ENCODE data around the gene KCTD6.

KCTD6 gene

DNA sequence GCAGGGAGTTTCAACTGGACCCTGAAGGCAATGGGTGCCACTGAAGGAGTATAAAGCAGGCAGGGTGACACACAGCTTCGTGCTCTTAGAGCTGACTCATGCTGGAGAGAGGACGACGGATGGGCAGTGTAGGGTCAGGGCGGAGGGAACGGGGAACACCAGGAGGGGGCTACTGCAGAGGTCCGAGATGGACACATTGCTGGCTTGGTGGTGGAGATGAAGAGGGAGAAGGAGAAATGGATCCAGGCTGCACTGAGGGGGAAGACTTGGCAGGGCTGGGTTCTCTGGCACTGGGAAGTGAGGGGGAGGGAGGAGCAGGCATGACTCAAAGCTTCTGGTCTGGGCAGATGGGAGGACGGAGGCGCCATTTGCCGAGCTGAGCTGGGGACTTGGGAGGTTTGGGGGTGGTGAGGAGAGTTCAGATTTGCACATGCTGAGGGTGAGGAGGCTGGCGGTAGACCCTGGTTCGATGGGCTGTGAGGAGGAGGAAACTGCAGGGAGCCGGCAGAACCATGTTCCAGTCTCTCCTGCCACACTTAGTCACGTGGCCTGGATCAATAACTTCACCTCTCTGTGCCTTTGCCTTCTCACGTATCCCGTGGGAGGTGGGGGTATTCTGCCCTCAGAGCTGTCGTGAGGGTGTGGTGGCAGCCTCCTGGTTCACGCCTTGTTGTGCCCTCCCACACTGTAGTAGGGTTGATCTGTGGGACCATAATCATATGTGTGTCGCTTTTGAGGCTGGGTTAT lies 4.6 kb upstream of the KCTD6 start:
- no peak for DNase-seq

DNA sequence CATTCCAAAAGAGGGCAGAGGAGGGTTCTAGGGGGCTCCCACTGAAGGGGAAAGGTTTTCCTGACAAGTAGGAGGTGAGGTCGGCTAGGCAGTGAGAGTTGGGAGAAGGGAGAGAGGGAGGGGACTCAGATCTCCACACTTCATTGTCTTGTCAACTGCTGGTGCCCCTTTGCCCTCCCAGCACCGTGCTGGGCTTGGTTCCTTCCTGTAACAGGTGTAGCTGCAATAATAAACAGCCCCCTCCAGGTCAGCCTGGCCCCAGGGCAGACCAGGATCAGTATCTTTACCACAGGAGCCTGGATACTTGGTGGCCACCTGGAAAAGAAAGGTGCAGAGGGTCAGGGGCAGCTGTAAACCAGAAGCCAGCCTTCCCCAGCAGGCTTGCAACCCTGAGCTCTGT lies 2.9 kb upstream of the KCTD6 start:
- DNase-seq = no peak

- no peak for DNase-seq
Measured at GRCh38 chr3:58490860-58491501, 915 bp upstream of the KCTD6 start.

- peak; percentile 35 to 43 for DNase-seq
Measured at GRCh38 chr3:58492494-58492905, 604 bp downstream of the KCTD6 start.

GRCh38 chr3:58494107-58494506 lies 2.2 kb downstream of the KCTD6 start:
- no peak for DNase-seq

DNA sequence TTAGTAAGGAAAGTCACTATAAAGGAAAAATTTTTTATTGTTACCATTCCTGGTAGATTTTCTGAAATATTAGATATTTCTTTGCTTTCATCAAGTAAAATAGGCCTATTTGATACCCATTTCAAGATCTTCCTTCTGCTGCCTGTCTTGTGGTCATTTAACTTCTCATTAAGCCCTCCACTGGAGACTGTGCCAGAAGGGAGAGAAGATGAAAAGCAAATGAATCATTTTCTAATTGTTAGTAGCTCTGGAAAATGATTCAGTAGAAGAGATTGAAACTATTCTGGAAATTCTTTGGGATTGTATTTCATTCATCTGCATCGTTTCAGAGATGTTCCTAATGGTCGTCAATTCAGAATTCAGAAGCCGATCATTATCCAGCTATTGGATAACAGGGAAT lies 3.2 kb downstream of the KCTD6 start:
- no peak for DNase-seq

- DNase-seq = no peak
Measured at GRCh38 chr3:58496206-58496857, 4.4 kb downstream of the KCTD6 start.

GRCh38 chr3:58497097-58497496 lies 5.2 kb downstream of the KCTD6 start:
- no peak for DNase-seq

GRCh38 chr3:58502872-58503271 lies 11.0 kb downstream of the KCTD6 start:
- DNase-seq = no peak

- no peak for DNase-seq
Measured at GRCh38 chr3:58507356-58508078, 15.6 kb downstream of the KCTD6 start.

DNA sequence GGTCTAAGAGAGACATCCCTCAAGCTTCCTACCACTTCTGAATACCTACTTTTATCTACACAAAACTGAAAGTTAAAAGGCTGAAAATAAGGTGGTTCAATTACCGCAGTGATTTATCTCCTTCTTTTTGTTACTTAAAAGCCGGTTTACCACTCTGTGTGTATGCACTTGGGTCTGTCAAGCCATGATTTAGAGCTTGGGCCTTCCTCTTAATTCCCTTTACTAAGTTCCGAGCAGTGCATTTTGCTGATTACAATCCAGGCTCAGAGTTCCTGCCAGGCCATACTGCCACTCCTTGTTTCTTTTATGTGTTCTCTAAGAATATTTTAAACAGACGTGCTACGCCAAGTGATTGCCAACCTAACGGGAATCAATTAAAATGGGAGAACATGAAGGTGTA lies 16.5 kb downstream of the KCTD6 start:
- DNase-seq = no peak

- DNase-seq = no peak
Measured at GRCh38 chr3:58514405-58514804, 22.5 kb downstream of the KCTD6 start.

DNA sequence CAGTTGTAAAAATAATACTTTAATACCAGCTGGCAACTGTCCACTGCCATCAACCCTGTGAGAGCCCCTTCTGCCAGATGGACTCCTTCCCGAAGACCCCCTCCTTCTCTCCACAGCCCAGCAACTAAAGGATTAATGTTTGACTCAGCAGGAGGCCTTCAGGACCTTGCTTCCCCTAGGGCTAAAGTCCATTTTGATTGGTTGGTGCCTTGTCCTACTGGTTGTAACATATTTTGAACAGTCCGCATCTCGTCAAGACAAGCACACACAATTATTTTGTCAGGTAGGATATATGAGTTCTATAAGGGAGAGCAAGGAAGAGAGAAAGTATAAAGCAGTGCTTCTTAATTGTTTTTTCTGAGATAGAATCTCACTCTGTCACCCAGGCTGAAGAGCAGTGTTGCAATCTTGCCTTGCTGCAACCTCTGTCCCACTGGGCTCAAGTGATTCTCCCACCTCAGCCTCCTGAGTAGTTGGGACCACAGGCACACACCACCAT lies 26.4 kb downstream of the KCTD6 start:
- no peak for DNase-seq

DNA sequence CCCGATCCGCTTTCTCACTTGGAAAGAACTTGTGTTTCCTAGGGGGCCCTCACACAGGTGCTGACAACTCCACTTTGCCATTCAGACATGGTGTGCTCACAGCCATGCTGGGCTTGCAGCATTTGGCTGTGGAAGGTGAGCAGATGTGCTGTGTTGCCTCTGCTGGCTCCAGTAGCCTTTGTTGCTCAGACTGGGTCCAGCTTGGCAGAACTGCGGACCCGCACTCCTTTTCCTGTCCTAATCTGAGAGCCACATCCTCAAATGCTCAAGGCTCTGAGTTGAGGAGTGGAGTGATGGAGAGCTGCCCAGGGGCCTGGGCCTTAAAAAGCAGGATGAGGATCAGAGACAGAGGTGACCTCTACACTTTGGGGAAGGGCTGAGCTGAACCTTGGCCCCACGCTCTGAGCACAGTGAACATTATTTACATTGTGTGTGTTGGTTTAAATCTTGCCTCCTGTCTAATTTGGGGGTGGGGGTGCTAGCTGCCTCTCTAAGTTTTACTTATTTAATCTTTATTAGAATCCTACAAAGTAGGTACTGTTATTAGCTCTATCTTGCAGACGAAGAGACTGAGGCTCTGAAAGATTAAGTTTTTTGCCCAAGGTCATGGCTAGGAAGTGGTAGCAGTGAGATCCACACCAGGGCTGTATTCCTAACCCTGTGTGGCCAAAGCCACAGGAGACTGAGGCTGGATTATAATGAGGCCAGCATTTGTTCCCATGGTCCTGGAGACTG lies 27.9 kb downstream of the KCTD6 start:
- no peak for DNase-seq

GRCh38 chr3:58520403-58521335 lies 28.8 kb downstream of the KCTD6 start:
- no peak for DNase-seq

DNA sequence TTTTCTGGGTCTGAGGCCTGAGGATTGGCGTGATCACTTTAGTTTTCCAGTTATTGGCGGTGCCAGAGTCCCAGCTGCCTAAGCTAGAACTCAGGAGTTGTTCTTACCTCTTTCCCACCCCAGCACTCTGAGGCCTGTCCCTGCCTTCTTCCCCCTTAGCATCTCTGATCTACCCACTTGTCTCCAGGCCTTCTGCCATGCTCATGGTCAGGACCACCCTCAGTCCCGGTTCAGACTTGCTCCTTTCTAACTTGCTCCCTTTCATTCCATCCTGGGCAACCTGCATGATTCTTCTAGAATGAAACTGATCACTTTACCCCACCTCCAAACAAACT lies 29.4 kb downstream of the KCTD6 start:
- no peak for DNase-seq

GRCh38 chr3:58521917-58522631 lies 30.2 kb downstream of the KCTD6 start:
- no peak for DNase-seq

GRCh38 chr3:58522759-58523425 lies 31.0 kb downstream of the KCTD6 start:
- no peak for DNase-seq

- no peak for DNase-seq
Measured at GRCh38 chr3:58524326-58524888, 32.5 kb downstream of the KCTD6 start.

DNA sequence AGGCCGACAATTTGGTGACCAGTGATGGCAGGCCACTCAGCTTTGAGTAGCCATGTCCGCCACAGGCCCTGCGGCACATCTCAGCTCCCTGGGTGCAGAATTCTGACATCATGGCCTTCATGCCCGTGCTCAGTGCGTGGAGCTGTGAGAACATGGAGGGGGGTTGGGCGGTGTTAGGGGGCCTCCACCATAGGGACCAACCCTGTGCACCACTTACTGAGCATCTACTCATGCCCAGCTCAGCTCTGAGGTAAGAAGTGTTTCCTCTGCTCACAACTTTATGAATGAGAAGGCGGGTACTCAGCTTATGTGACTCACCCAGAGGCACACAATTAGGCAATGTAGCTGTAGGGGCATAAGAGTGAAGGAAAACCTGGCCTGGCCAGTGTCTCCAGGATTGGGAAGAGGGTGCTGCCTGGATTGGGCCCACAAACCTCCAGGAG lies 34.6 kb downstream of the KCTD6 start:
- DNase-seq = no peak
